ENCODE measurements around the gene XIRP2. TPM values are rescaled to one million over a fixed set of nuclear protein-coding genes. Genes with fewer than 3 reads are reported as not detected.

Gene XIRP2
- total RNA-seq, 2 donors from 2014 or later, result not detected

DNA sequence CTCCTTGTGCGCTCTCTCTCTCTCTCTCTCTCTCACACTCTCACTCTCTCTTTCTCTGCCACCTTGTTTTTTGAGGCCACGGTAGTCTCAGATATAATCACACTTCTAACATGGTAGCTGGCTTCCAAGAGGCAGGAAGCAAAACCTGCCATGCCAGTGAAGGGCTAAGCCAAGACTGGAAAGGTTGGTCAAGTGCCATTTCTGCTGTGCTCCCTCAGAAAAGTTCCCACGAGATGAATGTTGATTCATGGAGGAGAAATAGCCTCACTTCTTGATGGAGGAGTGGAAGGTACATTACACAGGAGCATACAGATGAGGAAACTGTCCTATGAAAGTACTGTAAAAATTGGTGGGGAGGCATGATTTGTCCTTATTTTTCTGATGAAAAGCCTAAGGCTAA, 237.9 kb downstream of the XIRP2 start:
- H3K4me3 ChIP-seq, result no peak overlapping the region
- H3K4me1 ChIP-seq (ENCODE audit: control insufficient read depth in 1 of 2, low read depth in 2 of 2), result peaks cover 0 to 5% of the 10 kb centered on the region in 2 donors
- no peak overlapping the region for H3K27ac ChIP-seq
- no peaks in the 10 kb centered on the region for H3K36me3 ChIP-seq
- ATAC-seq (ENCODE audit: insufficient number of reproducible peaks, low FRiP score, low read depth), result no peak
- TF ChIP-seq, protein P1, sequence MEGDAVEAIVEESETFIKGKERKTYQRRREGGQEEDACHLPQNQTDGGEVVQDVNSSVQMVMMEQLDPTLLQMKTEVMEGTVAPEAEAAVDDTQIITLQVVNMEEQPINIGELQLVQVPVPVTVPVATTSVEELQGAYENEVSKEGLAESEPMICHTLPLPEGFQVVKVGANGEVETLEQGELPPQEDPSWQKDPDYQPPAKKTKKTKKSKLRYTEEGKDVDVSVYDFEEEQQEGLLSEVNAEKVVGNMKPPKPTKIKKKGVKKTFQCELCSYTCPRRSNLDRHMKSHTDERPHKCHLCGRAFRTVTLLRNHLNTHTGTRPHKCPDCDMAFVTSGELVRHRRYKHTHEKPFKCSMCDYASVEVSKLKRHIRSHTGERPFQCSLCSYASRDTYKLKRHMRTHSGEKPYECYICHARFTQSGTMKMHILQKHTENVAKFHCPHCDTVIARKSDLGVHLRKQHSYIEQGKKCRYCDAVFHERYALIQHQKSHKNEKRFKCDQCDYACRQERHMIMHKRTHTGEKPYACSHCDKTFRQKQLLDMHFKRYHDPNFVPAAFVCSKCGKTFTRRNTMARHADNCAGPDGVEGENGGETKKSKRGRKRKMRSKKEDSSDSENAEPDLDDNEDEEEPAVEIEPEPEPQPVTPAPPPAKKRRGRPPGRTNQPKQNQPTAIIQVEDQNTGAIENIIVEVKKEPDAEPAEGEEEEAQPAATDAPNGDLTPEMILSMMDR (IDR thresholded peaks at IDR 0.05), result no peak
- H3K27me3 ChIP-seq (replicated peaks; ENCODE audit: insufficient read depth), result no peaks in the 10 kb centered on the region
- DNase-seq (ENCODE audit: low spot score), result no peak
- no peaks in the 10 kb centered on the region for H3K9me3 ChIP-seq

DNA sequence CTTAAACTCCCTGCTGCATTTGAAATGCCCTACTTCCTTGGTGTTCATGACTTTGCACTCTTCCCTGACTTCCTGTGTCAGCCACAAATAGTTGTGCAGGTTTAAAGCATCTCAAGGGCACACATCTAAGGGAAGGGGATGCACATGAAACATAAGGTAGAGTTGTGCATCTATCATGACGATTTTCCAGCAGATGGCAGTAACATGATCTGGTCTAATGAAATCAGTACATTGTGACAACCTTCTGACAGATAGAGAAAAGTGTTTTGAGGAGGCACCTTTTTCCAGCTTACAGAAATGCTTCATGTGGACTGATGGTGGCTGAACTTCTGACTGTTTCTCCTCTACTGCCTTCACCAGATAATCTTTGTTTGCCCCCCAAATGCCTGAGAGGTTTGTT, 238.9 kb downstream of the XIRP2 start:
- Histone ChIP-seq H3K36me3 (no peaks in the 10 kb centered on the region), H3K4me1 (ENCODE audit: control insufficient read depth in 1 of 2, low read depth in 2 of 2) (peaks cover 0 to 5% of the 10 kb centered on the region in 2 donors), H3K4me3 (no peak overlapping the region), H3K9me3 (no peaks in the 10 kb centered on the region), H3K27ac (no peak overlapping the region), H3K27me3 (replicated peaks; ENCODE audit: insufficient read depth) (no peaks in the 10 kb centered on the region)
- no peak for DNase-seq (ENCODE audit: low spot score)
- no peak for ATAC-seq (ENCODE audit: insufficient number of reproducible peaks, low FRiP score, low read depth)
- TF ChIP-seq, protein P1 (IDR thresholded peaks at IDR 0.05), result peak; percentile 7

DNA sequence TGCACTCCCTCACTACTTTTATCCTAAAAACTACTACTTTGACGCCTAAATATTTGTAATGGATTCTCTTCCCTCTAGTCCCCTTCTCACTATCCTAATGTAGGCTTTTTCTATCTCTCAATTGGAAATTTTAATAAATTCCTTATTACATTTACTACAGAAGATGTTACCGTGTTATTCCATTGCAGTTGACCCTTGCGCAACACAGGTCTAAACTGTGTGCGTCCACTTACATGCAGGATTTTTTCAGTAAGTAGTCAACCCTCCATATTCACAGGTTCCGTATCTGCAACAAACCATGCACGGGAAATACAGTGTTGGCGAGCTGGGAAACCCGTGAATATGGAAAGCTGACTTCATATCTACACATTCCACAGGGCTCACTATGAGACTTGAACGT, 239.8 kb downstream of the XIRP2 start:
- Histone ChIP-seq H3K36me3 (no peaks in the 10 kb centered on the region), H3K4me1 (ENCODE audit: control insufficient read depth in 1 of 2, low read depth in 2 of 2) (peaks cover 0 to 5% of the 10 kb centered on the region in 2 donors), H3K9me3 (no peaks in the 10 kb centered on the region), H3K27me3 (replicated peaks; ENCODE audit: insufficient read depth) (no peaks in the 10 kb centered on the region), H3K27ac (no peak overlapping the region), H3K4me3 (no peak overlapping the region)
- ATAC-seq (ENCODE audit: insufficient number of reproducible peaks, low FRiP score, low read depth), result no peak
- TF ChIP-seq, protein P1 (IDR thresholded peaks at IDR 0.05), result no peak
- DNase-seq (ENCODE audit: low spot score), result no peak

DNA sequence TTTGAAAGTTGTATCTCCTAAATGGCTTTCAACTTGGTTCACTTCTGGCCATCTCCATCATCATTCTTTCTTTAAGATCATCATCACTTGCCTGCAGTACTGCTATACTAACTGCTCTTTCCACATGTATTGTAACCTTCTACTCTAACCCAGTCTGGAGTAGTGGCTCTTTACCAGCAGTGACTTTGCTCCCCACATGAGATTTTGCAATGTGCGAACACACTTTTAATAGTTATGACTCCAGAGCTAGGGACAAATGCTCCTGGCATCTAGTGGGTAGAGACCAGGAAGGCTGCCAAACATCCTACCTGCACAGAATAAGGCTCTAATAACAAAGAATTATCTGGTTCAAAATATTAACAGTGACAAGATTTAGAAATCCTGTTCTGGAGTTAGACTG, 243.8 kb downstream of the XIRP2 start:
- TF ChIP-seq, protein P1 (IDR thresholded peaks at IDR 0.05), result no peak
- Histone ChIP-seq H3K27me3 (replicated peaks; ENCODE audit: insufficient read depth) (no peaks in the 10 kb centered on the region), H3K9me3 (no peaks in the 10 kb centered on the region), H3K4me3 (no peak overlapping the region), H3K27ac (no peak overlapping the region), H3K4me1 (ENCODE audit: control insufficient read depth in 1 of 2, low read depth in 2 of 2) (no peaks in the 10 kb centered on the region), H3K36me3 (no peaks in the 10 kb centered on the region)
- DNase-seq (ENCODE audit: low spot score) (no peak), ATAC-seq (ENCODE audit: insufficient number of reproducible peaks, low FRiP score, low read depth) (no peak)

DNA sequence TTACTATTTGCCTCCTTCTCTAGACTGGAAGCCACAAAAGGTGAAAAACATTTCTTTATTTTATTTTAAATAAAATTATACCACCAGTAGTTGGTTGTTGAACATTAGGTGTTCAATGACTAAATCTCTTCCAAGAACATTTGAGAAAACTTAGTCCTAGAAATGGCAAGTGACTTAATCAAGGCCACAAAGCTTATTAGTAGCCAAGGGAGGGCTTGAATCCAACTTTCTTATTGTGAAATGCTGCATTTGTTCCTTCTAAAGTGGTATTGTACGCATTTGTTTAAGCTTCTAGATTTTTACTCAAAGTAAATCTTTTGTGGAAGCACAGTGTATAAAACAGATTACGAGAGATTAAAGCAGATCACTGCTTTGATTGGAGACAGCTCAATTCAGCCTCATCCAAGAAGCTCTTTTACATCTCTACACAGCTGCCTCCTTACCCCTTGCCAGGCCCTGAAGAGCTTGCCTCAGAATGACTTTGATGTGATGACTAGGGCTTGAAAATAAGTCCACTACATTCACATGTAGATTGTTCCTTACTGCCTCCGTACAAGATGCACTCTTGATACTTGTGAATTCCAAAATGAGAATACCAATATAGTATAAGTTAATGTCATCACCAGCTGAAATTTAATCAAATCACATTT, 244.8 kb downstream of the XIRP2 start:
- no peak overlapping the region for H3K4me3 ChIP-seq
- no peaks in the 10 kb centered on the region for H3K4me1 ChIP-seq (ENCODE audit: control insufficient read depth in 1 of 2, low read depth in 2 of 2)
- ATAC-seq (ENCODE audit: insufficient number of reproducible peaks, low FRiP score, low read depth) (no peak), DNase-seq (ENCODE audit: low spot score) (no peak)
- no peaks in the 10 kb centered on the region for H3K36me3 ChIP-seq
- H3K27me3 ChIP-seq (replicated peaks; ENCODE audit: insufficient read depth), result no peaks in the 10 kb centered on the region
- no peaks in the 10 kb centered on the region for H3K9me3 ChIP-seq
- TF ChIP-seq, protein P1 (IDR thresholded peaks at IDR 0.05), result no peak
- H3K27ac ChIP-seq, result no peak overlapping the region

Measured in thoracic aorta (tissue), 2 donors.